ENCODE results near the gene OPN3.

The OPN3 gene

GRCh38 chr1:241560146-241560848 is 79.9 kb downstream of the OPN3 start:
- no peak overlapping the region for H3K27ac ChIP-seq (ENCODE audit: low read length)
- DNase-seq, result no peak
- TF ChIP-seq, protein P1, sequence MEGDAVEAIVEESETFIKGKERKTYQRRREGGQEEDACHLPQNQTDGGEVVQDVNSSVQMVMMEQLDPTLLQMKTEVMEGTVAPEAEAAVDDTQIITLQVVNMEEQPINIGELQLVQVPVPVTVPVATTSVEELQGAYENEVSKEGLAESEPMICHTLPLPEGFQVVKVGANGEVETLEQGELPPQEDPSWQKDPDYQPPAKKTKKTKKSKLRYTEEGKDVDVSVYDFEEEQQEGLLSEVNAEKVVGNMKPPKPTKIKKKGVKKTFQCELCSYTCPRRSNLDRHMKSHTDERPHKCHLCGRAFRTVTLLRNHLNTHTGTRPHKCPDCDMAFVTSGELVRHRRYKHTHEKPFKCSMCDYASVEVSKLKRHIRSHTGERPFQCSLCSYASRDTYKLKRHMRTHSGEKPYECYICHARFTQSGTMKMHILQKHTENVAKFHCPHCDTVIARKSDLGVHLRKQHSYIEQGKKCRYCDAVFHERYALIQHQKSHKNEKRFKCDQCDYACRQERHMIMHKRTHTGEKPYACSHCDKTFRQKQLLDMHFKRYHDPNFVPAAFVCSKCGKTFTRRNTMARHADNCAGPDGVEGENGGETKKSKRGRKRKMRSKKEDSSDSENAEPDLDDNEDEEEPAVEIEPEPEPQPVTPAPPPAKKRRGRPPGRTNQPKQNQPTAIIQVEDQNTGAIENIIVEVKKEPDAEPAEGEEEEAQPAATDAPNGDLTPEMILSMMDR (IDR thresholded peaks at IDR 0.05; ENCODE audit: borderline replicate concordance, extremely low read depth, low read length, poor library complexity, severe bottlenecking), result no peak
- TF ChIP-seq EZH2 (IDR thresholded peaks at IDR 0.05; ENCODE audit: borderline replicate concordance, low read depth, low read length, severe bottlenecking), result no peak

GRCh38 chr1:241557551-241558193 is 82.5 kb downstream of the OPN3 start:
- H3K4me2 ChIP-seq (ENCODE audit: insufficient read depth, low read length), result no peak overlapping the region
- no peaks in the 10 kb centered on the region for H4K20me1 ChIP-seq (ENCODE audit: insufficient read depth, low read length)
- H3K9ac ChIP-seq (ENCODE audit: low read depth, low read length), result no peak overlapping the region
- H3K9me3 ChIP-seq (ENCODE audit: insufficient read depth, low read length, severe bottlenecking), result no peaks in the 10 kb centered on the region
- no peaks in the 10 kb centered on the region for H3K79me2 ChIP-seq (ENCODE audit: insufficient read depth, low read length)
- no peaks in the 10 kb centered on the region for H3K4me1 ChIP-seq (ENCODE audit: insufficient read depth, low read length)
- no peak overlapping the region for H2AFZ ChIP-seq (ENCODE audit: low read depth, low read length)
- H3K4me3 ChIP-seq (ENCODE audit: low read depth in 1 of 2, low read length in 2 of 2), result no peak overlapping the region
- no peak overlapping the region for H3K27ac ChIP-seq (ENCODE audit: low read length)
- peaks cover 8% of the 10 kb centered on the region for H3K27me3 ChIP-seq (ENCODE audit: insufficient read depth, low read length, poor library complexity)
- no peaks in the 10 kb centered on the region for H3K36me3 ChIP-seq (ENCODE audit: insufficient read depth, low read length)
- ATAC-seq (ENCODE audit: insufficient read depth, low read depth), result no peak
- no peak for DNase-seq
- no peak for TF ChIP-seq EZH2 (IDR thresholded peaks at IDR 0.05; ENCODE audit: borderline replicate concordance, low read depth, low read length, severe bottlenecking)
- TF ChIP-seq, protein P1 (IDR thresholded peaks at IDR 0.05; ENCODE audit: borderline replicate concordance, extremely low read depth, low read length, poor library complexity, severe bottlenecking), result no peak

More at GRCh38 chr1:241560146-241560848, 79.9 kb downstream of the OPN3 start:
- Histone ChIP-seq H3K9ac (ENCODE audit: low read depth, low read length) (no peak overlapping the region), H3K36me3 (ENCODE audit: insufficient read depth, low read length) (no peaks in the 10 kb centered on the region), H3K79me2 (ENCODE audit: insufficient read depth, low read length) (no peaks in the 10 kb centered on the region), H3K4me2 (ENCODE audit: insufficient read depth, low read length) (no peak overlapping the region), H3K9me3 (ENCODE audit: insufficient read depth, low read length, severe bottlenecking) (no peaks in the 10 kb centered on the region), H2AFZ (ENCODE audit: low read depth, low read length) (no peak overlapping the region), H3K4me1 (ENCODE audit: insufficient read depth, low read length) (no peaks in the 10 kb centered on the region), H3K4me3 (ENCODE audit: low read depth in 1 of 2, low read length in 2 of 2) (no peak overlapping the region), H3K27me3 (ENCODE audit: insufficient read depth, low read length, poor library complexity) (peaks cover 8% of the 10 kb centered on the region), H4K20me1 (ENCODE audit: insufficient read depth, low read length) (no peaks in the 10 kb centered on the region)
- ATAC-seq (ENCODE audit: insufficient read depth, low read depth), result no peak

- ATAC-seq (ENCODE audit: insufficient read depth, low read depth) (no peak), DNase-seq (no peak)
- no peak overlapping the region for H3K27ac ChIP-seq (ENCODE audit: low read length)
- H4K20me1 ChIP-seq (ENCODE audit: insufficient read depth, low read length), result no peaks in the 10 kb centered on the region
- H3K4me3 ChIP-seq (ENCODE audit: low read depth in 1 of 2, low read length in 2 of 2), result no peak overlapping the region
- no peak overlapping the region for H2AFZ ChIP-seq (ENCODE audit: low read depth, low read length)
- H3K27me3 ChIP-seq (ENCODE audit: insufficient read depth, low read length, poor library complexity), result peaks cover 8% of the 10 kb centered on the region
- no peaks in the 10 kb centered on the region for H3K36me3 ChIP-seq (ENCODE audit: insufficient read depth, low read length)
- no peaks in the 10 kb centered on the region for H3K4me1 ChIP-seq (ENCODE audit: insufficient read depth, low read length)
- TF ChIP-seq EZH2 (IDR thresholded peaks at IDR 0.05; ENCODE audit: borderline replicate concordance, low read depth, low read length, severe bottlenecking), result no peak
- TF ChIP-seq, protein P1 (IDR thresholded peaks at IDR 0.05; ENCODE audit: borderline replicate concordance, extremely low read depth, low read length, poor library complexity, severe bottlenecking), result no peak
- no peak overlapping the region for H3K9ac ChIP-seq (ENCODE audit: low read depth, low read length)
- no peaks in the 10 kb centered on the region for H3K79me2 ChIP-seq (ENCODE audit: insufficient read depth, low read length)
- no peak overlapping the region for H3K4me2 ChIP-seq (ENCODE audit: insufficient read depth, low read length)
- no peaks in the 10 kb centered on the region for H3K9me3 ChIP-seq (ENCODE audit: insufficient read depth, low read length, severe bottlenecking)
Observed at GRCh38 chr1:241557031-241557430, 83.1 kb downstream of the OPN3 start.
